PC-9 (cell line): Measurements from ENCODE around the gene USP49. TPM values are rescaled to one million over a fixed set of nuclear protein-coding genes. Genes with fewer than 3 reads are reported as not detected.

Experiments
- BruUV-seq: library from RNA; stranded (reverse); fragments of 400-500 nt; replicated peaks from 2 replicates; lab custom pipeline; 2021; lab: Mats Ljungman, UMichigan
- CTCF ChIA-PET: fragments of 300-600 bp; sonication (Branson Sonifier 250); formaldehyde crosslinking; loops from one replicate; lab custom pipeline; 2022; ENCODE audit warnings: antibody characterized with exemption; lab: Charles Lee
- POLR2A ChIA-PET: fragments of 300-600 bp; sonication (Branson Sonifier 250); formaldehyde crosslinking; loops from one replicate; lab custom pipeline; 2022; ENCODE audit warnings: antibody characterized with exemption; ENCODE audit not compliant: unreplicated experiment; lab: Charles Lee
- DNase-seq, 2 experiments: peaks; one replicate each; pipeline versions ENCODE4 v3.0.0 to v3.0.0-alpha.2; 2015 to 2022; ENCODE audit warnings: mixed read lengths in 1 of 2
- H2AFZ ChIP-seq: fragments of 200-600 bp; sonication (generic); 2 replicates; pipeline ENCODE4 v1.8.1; 2017; ENCODE audit warnings: antibody characterized with exemption
- H3F3A ChIP-seq: fragments of 200-600 bp; sonication (generic); 2 replicates; pipeline ENCODE4 v1.8.1; 2017; ENCODE audit warnings: antibody characterized with exemption, mild to moderate bottlenecking, low read depth; ENCODE audit not compliant: insufficient read depth
- H3K27ac ChIP-seq: fragments of 200-600 bp; sonication (generic); 2 replicates; pipeline ENCODE4 v1.6.1; 2016; ENCODE audit warnings: mixed run types
- H3K27me3 ChIP-seq: fragments of 200-600 bp; sonication (generic); 2 replicates; pipeline ENCODE4 v1.6.1; 2016; ENCODE audit warnings: low read depth, mixed run types; ENCODE audit not compliant: insufficient read depth
- H3K36me3 ChIP-seq: fragments of 200-600 bp; sonication (generic); 2 replicates; pipeline ENCODE4 v1.6.1; 2016; ENCODE audit warnings: low read depth, mixed run types
- H3K4me1 ChIP-seq: fragments of 200-600 bp; sonication (generic); replicated peaks from 2 replicates; pipeline ENCODE4 v1.6.1; 2016; ENCODE audit warnings: mixed run types; ENCODE audit not compliant: insufficient read depth
- H3K4me2 ChIP-seq: fragments of 200-600 bp; sonication (generic); 2 replicates; pipeline ENCODE4 v1.6.1; 2017; ENCODE audit warnings: mixed run types
- H3K4me3 ChIP-seq: fragments of 200-600 bp; sonication (generic); 2 replicates; pipeline ENCODE4 v1.6.1; 2016; ENCODE audit warnings: mixed run types
- H3K79me2 ChIP-seq: fragments of 200-600 bp; sonication (generic); 2 replicates; pipeline ENCODE4 v1.6.1; 2017; ENCODE audit warnings: low read depth, mixed run types
- H3K9me2 ChIP-seq: fragments of 200-600 bp; sonication (generic); 2 replicates; pipeline ENCODE4 v1.8.1; 2017; ENCODE audit warnings: mild to moderate bottlenecking; ENCODE audit not compliant: insufficient read depth
- H3K9me3 ChIP-seq: fragments of 200-600 bp; sonication (generic); 2 replicates; pipeline ENCODE4 v1.8.1; 2016; ENCODE audit warnings: low read depth; ENCODE audit not compliant: insufficient read depth
- H4K20me1 ChIP-seq: fragments of 200-600 bp; sonication (generic); 2 replicates; pipeline ENCODE4 v1.8.1; 2017; ENCODE audit not compliant: insufficient read depth
- EZH2 ChIP-seq: fragments of 200-600 bp; sonication (generic); IDR thresholded peaks from 2 replicates; pipeline ENCODE4 v1.8.0; 2017; ENCODE audit warnings: antibody characterized with exemption, low read depth
- intact Hi-C: fragments of 100-400 bp; cut with micrococcal nuclease; formaldehyde crosslinking; loops from one replicate; pipeline ENCODE4 v1.10.0; 2022; ENCODE audit not compliant: unreplicated experiment
- total RNA-seq: library from RNA; stranded (reverse); gene quantifications from 2 replicates; pipeline ENCODE4 v1.2.3, GENCODE V29; 2021
- TF ChIP-seq, protein P1 (sequence below): fragments of 200-600 bp; sonication (generic); conservative IDR thresholded peaks from 2 replicates; pipeline ENCODE4 v1.6.1; 2017; ENCODE audit warnings: mixed run types, antibody characterized with exemption, mild to moderate bottlenecking, moderate library complexity

The USP49 gene
- total RNA-seq, 1 experiment from 2014 or later, result 10.9 TPM

DNA sequence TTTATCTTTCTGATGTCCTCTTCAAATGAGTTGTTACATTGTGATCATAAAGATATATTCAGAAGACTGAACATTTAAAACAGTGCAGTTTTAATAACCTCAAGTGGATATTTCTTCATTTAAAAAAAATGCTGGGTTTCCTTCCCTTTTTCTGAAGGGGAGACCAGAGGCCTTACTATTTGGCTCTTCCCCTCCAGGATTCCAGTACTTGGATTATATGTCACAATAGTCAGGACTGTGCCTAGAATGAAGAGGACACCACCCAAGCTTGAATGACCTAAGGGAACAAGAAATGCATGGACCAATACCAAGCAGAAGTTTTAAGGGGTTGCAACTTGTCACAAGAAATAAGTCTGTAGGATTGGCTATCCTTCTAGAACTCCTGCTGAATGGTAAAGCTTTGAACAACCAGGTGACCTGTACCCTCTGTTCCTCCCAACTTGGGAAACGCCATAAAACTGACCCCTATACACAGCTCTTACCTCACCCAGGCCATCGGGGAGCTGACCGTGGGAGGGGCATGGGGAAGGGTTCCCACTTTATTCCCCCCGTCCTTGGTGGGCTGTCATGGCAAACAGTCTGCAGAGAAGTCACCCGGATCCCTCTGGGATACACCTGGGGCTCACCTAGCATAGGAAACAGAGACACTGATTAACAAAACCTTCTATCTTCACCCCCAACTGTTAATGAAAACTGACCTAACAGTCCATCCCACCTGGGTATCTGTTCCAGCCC lies 117.5 kb downstream of the USP49 start:
- no peak for TF ChIP-seq EZH2
- TF ChIP-seq, protein P1, sequence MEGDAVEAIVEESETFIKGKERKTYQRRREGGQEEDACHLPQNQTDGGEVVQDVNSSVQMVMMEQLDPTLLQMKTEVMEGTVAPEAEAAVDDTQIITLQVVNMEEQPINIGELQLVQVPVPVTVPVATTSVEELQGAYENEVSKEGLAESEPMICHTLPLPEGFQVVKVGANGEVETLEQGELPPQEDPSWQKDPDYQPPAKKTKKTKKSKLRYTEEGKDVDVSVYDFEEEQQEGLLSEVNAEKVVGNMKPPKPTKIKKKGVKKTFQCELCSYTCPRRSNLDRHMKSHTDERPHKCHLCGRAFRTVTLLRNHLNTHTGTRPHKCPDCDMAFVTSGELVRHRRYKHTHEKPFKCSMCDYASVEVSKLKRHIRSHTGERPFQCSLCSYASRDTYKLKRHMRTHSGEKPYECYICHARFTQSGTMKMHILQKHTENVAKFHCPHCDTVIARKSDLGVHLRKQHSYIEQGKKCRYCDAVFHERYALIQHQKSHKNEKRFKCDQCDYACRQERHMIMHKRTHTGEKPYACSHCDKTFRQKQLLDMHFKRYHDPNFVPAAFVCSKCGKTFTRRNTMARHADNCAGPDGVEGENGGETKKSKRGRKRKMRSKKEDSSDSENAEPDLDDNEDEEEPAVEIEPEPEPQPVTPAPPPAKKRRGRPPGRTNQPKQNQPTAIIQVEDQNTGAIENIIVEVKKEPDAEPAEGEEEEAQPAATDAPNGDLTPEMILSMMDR, result no peak
- peaks cover 18% of the 10 kb centered on the region for H3K4me1 ChIP-seq
- H3K9me2 ChIP-seq, result no peaks in the 10 kb centered on the region
- H3K27me3 ChIP-seq, result no peaks in the 10 kb centered on the region
- intact Hi-C loops, result no loop called here
- no peak overlapping the region for H2AFZ ChIP-seq
- H3K9me3 ChIP-seq, result no peaks in the 10 kb centered on the region
- H3K27ac ChIP-seq, result no peak overlapping the region
- no peak overlapping the region for H3K4me2 ChIP-seq
- no TSS peak for BruUV-seq
- H3K79me2 ChIP-seq, result no peaks in the 10 kb centered on the region
- DNase-seq, result no peak
- ChIA-PET CTCF (interaction anchor here (0.6 kb wide), 1 partner anchor 41 kb away, joined by 4 read pairs; no protein-coding TSS in a partner anchor), POLR2A (no interaction called here)
- peaks cover 16% of the 10 kb centered on the region; the same call in 1 of the 2 replicates for H3F3A ChIP-seq
- no peaks in the 10 kb centered on the region for H4K20me1 ChIP-seq
- H3K4me3 ChIP-seq, result no peak overlapping the region
- H3K36me3 ChIP-seq, result no peaks in the 10 kb centered on the region

DNA sequence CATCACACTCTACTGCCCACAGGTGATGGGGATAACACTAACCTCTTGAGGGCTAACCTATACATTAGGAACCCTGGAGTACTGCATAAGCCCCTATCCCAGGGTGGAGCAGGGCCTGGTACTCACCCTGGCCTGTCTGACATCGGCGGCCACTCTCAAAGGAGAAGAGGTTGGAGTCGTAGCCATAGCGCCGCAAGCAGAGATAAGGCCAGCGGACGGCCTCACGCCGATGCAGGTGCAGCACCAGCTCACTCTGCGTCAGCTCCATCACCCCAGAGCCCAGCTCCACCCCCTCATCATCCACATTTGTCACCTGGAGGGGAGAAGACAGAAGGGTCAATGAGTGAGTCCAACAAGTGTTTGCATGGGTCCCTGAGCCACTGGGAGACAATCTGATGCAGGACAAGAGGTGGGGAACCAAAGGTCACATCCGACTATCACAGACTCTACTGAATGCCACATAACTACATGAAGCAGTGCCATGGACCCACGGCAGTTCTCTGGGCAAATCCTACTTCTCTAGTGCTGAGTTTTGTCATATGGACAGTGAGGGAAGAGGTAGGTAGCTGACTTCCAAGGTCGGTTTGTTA lies 119.8 kb downstream of the USP49 start:
- BruUV-seq, result no TSS peak
- 0 out of 2 replicates have a peak, but pooled peaks cover 3% of the 10 kb centered on the region for H3F3A ChIP-seq
- no peaks in the 10 kb centered on the region for H3K9me2 ChIP-seq
- H3K4me2 ChIP-seq, result no peak overlapping the region
- no peaks in the 10 kb centered on the region for H3K27me3 ChIP-seq
- no peak overlapping the region for H3K27ac ChIP-seq
- CTCF ChIA-PET, result interaction anchor here (0.9 kb wide), 1 partner anchor 39 kb away, joined by 21 read pairs; no protein-coding TSS in a partner anchor
- TF ChIP-seq, protein P1, result no peak
- no peak for TF ChIP-seq EZH2
- H3K36me3 ChIP-seq, result no peaks in the 10 kb centered on the region
- H3K9me3 ChIP-seq, result no peaks in the 10 kb centered on the region
- peaks cover 7% of the 10 kb centered on the region; the same call in 1 of the 2 replicates for H3K4me1 ChIP-seq
- no peak overlapping the region for H2AFZ ChIP-seq
- POLR2A ChIA-PET, result no interaction called here
- H3K4me3 ChIP-seq, result no peak overlapping the region
- H4K20me1 ChIP-seq, result no peaks in the 10 kb centered on the region
- DNase-seq, result no peak
- H3K79me2 ChIP-seq, result no peaks in the 10 kb centered on the region
- intact Hi-C loops, result no loop called here

DNA sequence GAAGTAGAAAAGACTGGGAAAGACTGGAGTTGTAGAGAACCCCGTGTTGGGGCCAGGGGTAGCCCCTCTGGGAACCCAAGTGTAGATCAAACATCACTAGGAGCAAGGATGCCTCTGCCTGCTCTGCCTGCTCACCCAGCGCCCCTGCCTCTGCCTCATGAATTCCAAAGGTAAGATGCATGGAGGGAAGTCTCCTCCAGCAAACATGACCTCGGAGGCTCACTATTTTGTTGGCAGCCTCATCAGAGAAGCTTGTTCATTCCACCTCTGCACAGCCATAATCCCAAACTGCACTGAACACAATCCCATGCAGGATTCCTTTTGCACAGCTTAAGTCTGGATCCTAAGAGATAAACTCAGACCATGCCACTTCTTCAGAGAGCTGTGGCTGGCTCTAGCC lies 120.3 kb downstream of the USP49 start:
- no TSS peak for BruUV-seq
- no peak overlapping the region for H2AFZ ChIP-seq
- no peaks in the 10 kb centered on the region for H3K9me2 ChIP-seq
- no peak for TF ChIP-seq EZH2
- TF ChIP-seq, protein P1, result no peak
- no peak for DNase-seq
- ChIA-PET CTCF (interaction anchor here (0.9 kb wide), 1 partner anchor 38 kb away, joined by 21 read pairs; no protein-coding TSS in a partner anchor), POLR2A (interaction anchor here (0.5 to 0.7 kb wide), 2 partner anchors 9 to 14 kb away, joined by 3 read pairs; no protein-coding TSS in a partner anchor)
- H3K36me3 ChIP-seq, result no peaks in the 10 kb centered on the region
- H3F3A ChIP-seq, result 0 out of 2 replicates have a peak, but pooled peaks cover 3% of the 10 kb centered on the region
- intact Hi-C loops, result no loop called here
- no peak overlapping the region for H3K27ac ChIP-seq
- H3K79me2 ChIP-seq, result no peaks in the 10 kb centered on the region
- no peaks in the 10 kb centered on the region for H3K9me3 ChIP-seq
- no peaks in the 10 kb centered on the region for H4K20me1 ChIP-seq
- H3K4me1 ChIP-seq, result peaks cover 7% of the 10 kb centered on the region; the same call in 1 of the 2 replicates
- no peaks in the 10 kb centered on the region for H3K27me3 ChIP-seq
- H3K4me2 ChIP-seq, result no peak overlapping the region
- H3K4me3 ChIP-seq, result no peak overlapping the region
